ENCODE measurements around the gene PLLP. TPM values are rescaled to one million over a fixed set of nuclear protein-coding genes. Genes with fewer than 3 reads are reported as not detected.

The PLLP gene, protein sequence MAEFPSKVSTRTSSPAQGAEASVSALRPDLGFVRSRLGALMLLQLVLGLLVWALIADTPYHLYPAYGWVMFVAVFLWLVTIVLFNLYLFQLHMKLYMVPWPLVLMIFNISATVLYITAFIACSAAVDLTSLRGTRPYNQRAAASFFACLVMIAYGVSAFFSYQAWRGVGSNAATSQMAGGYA
- polyA plus RNA-seq (8.7 to 15.4 TPM (median 13.1 TPM) in 3 replicates), polyA minus RNA-seq (8.3 to 14.0 TPM (median 14.0 TPM) in 3 replicates)
- polyA plus RNA-seq (2011; ENCODE audit: low read depth) = 2.0 TPM
- 7.6 and 10.6 TPM in 2 replicates for polyA plus RNA-seq (2011; cell fraction: cytosol; rRNA removed)
- polyA plus RNA-seq (2011; cell fraction: nucleus; rRNA removed) = 5.4 and 8.0 TPM in 2 replicates
- polyA plus RNA-seq (2012; ENCODE audit: low replicate concordance) = 5.8 and 10.7 TPM in 2 replicates
- 9.0 TPM for polyA minus RNA-seq (2011; cell fraction: cytosol; rRNA and poly(A)+ RNA removed)
- 2.8 and 7.2 TPM in 2 replicates for polyA minus RNA-seq (2011; cell fraction: nucleus; rRNA and poly(A)+ RNA removed)

DNA sequence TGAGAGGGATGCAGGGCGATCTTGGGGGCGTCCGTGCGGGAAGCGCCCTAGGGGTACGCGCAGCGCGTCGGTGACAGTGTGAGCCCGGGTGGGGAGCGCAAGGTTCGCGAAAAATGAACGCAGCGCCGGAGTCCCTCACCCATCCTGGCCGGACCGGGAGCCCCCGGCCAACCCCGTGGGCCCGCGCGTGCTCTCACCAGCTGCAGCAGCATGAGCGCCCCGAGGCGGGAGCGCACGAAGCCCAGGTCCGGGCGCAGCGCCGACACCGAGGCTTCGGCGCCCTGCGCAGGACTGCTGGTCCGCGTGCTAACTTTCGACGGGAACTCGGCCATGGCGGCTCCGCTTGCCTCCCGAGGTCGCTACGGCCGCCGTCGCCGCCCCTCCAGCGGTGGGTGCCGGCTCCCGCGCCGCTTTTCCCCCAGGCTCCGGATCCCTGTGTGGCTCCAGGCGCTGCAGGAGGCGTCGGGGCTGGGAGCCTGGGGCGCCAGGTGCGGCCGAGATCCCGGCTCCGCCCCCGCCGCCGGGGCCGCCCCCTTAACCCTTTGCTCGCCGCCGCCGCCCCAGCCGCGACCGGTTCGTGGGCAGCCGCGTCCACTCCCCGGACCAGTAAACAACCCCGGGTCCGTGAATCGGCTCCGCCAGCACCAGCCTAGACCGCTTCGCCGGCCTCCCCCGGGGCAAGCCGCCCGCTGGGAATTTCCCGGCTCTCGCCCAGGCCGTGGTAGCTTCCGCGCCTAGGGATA is at the start of gene PLLP:
PLLP (minus strand) TSS at position 464 of the 743 bp plus-strand sequence; CDS start at position 332, 132 bp downstream.
- H3K27me3 ChIP-seq (ENCODE audit: control insufficient read depth, extremely low read depth, insufficient read depth, low read length) = peaks cover 10% of the 10 kb centered on the region
- no peaks in the 10 kb centered on the region for H4K20me1 ChIP-seq (ENCODE audit: control insufficient read depth, extremely low read depth, insufficient read depth, low read length)
- peak within 1 kb of the TSS; percentile 71 for H3K4me2 ChIP-seq (ENCODE audit: control insufficient read depth, extremely low read depth, insufficient read depth, low read depth, low read length)
- H2AFZ ChIP-seq (ENCODE audit: control insufficient read depth, low read length) = peak within 1 kb of the TSS; percentile 70
- no peak for FAIRE-seq
- dilution Hi-C loops (cut with MboI; ENCODE audit: extremely low pct_ligation_motif_present, low sequenced_read_pairs) = no loop called here
- H3K9ac ChIP-seq (ENCODE audit: control insufficient read depth, extremely low read depth, insufficient read depth, low read length) = peak within 1 kb of the TSS; percentile 63
- no peaks in the 10 kb centered on the region for H3K79me2 ChIP-seq (ENCODE audit: control insufficient read depth, insufficient read depth, low read length)
- no peak for DNase-seq (ENCODE audit: low read depth, low spot score)
- peaks cover 15% of the 10 kb centered on the region for H3K4me1 ChIP-seq (ENCODE audit: control insufficient read depth, extremely low read depth, insufficient read depth, low read length)
- no peaks in the 10 kb centered on the region for H3K9me1 ChIP-seq (ENCODE audit: control insufficient read depth, extremely low read depth, insufficient read depth, low read length)
- TF ChIP-seq EZH2 (IDR thresholded peaks at IDR 0.05; ENCODE audit: low read length) = no peak
- TF ChIP-seq, protein P1, sequence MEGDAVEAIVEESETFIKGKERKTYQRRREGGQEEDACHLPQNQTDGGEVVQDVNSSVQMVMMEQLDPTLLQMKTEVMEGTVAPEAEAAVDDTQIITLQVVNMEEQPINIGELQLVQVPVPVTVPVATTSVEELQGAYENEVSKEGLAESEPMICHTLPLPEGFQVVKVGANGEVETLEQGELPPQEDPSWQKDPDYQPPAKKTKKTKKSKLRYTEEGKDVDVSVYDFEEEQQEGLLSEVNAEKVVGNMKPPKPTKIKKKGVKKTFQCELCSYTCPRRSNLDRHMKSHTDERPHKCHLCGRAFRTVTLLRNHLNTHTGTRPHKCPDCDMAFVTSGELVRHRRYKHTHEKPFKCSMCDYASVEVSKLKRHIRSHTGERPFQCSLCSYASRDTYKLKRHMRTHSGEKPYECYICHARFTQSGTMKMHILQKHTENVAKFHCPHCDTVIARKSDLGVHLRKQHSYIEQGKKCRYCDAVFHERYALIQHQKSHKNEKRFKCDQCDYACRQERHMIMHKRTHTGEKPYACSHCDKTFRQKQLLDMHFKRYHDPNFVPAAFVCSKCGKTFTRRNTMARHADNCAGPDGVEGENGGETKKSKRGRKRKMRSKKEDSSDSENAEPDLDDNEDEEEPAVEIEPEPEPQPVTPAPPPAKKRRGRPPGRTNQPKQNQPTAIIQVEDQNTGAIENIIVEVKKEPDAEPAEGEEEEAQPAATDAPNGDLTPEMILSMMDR (optimal IDR thresholded peaks at IDR 0.05 in 1 of 3, IDR thresholded peaks at IDR 0.05 in 1 of 3, conservative IDR thresholded peaks at IDR 0.05 in 1 of 3; ENCODE audit: extremely low read depth in 1 of 3, insufficient read depth in 2 of 3, low read length in 3 of 3) = no peak
- H3K36me3 ChIP-seq (ENCODE audit: control insufficient read depth in 2 of 2, extremely low read depth in 1 of 2, insufficient read depth in 2 of 2, low read length in 2 of 2) = no peaks in the 10 kb centered on the region
- no peaks in the 10 kb centered on the region for H3K9me3 ChIP-seq (ENCODE audit: control insufficient read depth, low read depth, low read length)
- no peak within 1 kb of the TSS for H3K27ac ChIP-seq (ENCODE audit: control insufficient read depth, insufficient read depth, low read length)
- H3K4me3 ChIP-seq (ENCODE audit: control insufficient read depth in 2 of 3, extremely low read depth in 1 of 3, insufficient read depth in 2 of 3, low read depth in 1 of 3, low read length in 3 of 3) = peak within 1 kb of the TSS; percentile 50 to 61 (median 56)

DNA sequence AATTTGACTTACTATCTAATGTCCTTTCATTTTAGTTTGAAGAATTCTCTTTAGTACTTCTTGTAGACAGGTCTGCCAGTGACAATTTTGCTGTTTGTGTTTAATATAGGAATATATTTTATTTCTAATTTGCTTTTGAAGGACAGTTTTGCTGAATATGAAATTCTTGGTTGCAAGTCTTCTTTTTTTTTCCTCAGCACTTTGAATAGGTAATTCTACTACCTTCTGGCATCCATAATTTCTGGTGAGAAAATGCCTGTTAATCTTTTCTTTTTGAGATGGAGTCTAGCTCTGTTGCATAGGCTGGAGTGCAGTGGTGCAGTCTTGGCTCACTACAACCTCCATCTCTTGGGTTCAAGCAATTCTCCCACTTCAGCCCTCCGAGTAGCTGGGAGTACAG is 48.9 kb upstream of the PLLP start:
- TF ChIP-seq EZH2 (IDR thresholded peaks at IDR 0.05; ENCODE audit: low read length) = no peak
- TF ChIP-seq, protein P1 (optimal IDR thresholded peaks at IDR 0.05 in 1 of 3, IDR thresholded peaks at IDR 0.05 in 1 of 3, conservative IDR thresholded peaks at IDR 0.05 in 1 of 3; ENCODE audit: extremely low read depth in 1 of 3, insufficient read depth in 2 of 3, low read length in 3 of 3) = no peak
- no peaks in the 10 kb centered on the region for H3K36me3 ChIP-seq (ENCODE audit: control insufficient read depth in 2 of 2, extremely low read depth in 1 of 2, insufficient read depth in 2 of 2, low read length in 2 of 2)
- H3K27me3 ChIP-seq (ENCODE audit: control insufficient read depth, extremely low read depth, insufficient read depth, low read length) = no peaks in the 10 kb centered on the region
- dilution Hi-C loops (cut with MboI; ENCODE audit: extremely low pct_ligation_motif_present, low sequenced_read_pairs) = no loop called here
- H3K4me1 ChIP-seq (ENCODE audit: control insufficient read depth, extremely low read depth, insufficient read depth, low read length) = no peaks in the 10 kb centered on the region
- no peak for DNase-seq (ENCODE audit: low read depth, low spot score)
- H2AFZ ChIP-seq (ENCODE audit: control insufficient read depth, low read length) = no peak overlapping the region
- H3K27ac ChIP-seq (ENCODE audit: control insufficient read depth, insufficient read depth, low read length) = no peak overlapping the region
- no peaks in the 10 kb centered on the region for H3K9me3 ChIP-seq (ENCODE audit: control insufficient read depth, low read depth, low read length)
- H4K20me1 ChIP-seq (ENCODE audit: control insufficient read depth, extremely low read depth, insufficient read depth, low read length) = no peaks in the 10 kb centered on the region
- H3K79me2 ChIP-seq (ENCODE audit: control insufficient read depth, insufficient read depth, low read length) = no peaks in the 10 kb centered on the region
- H3K9ac ChIP-seq (ENCODE audit: control insufficient read depth, extremely low read depth, insufficient read depth, low read length) = no peak overlapping the region
- H3K9me1 ChIP-seq (ENCODE audit: control insufficient read depth, extremely low read depth, insufficient read depth, low read length) = no peaks in the 10 kb centered on the region
- no peak overlapping the region for H3K4me3 ChIP-seq (ENCODE audit: control insufficient read depth in 2 of 3, extremely low read depth in 1 of 3, insufficient read depth in 2 of 3, low read depth in 1 of 3, low read length in 3 of 3)
- H3K4me2 ChIP-seq (ENCODE audit: control insufficient read depth, extremely low read depth, insufficient read depth, low read depth, low read length) = no peak overlapping the region
- no peak for FAIRE-seq
